ENCODE data around the gene ANKS1A.
A peak's percentile ranks its signal among the peaks of the same experiment; 100 is the strongest.

Gene ANKS1A

DNA sequence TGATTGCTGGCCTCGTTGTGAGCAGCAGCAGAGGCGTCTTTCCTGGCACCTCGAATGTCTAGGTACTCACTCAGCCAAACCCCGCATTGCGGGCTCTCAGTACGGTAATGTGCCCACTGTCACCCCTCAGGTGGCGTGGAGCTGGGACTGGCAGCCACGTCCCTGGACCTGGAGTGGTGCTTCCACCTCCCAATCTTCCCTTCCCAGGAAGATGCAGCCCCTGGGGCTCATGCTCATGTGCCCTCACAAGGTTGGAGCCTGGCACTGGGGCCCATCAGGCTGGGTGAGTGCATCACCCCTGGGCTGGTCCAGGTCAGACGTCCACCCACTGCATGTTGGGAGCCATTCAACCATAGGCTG lies 176.4 kb downstream of the ANKS1A start:
- no peak for DNase-seq

DNA sequence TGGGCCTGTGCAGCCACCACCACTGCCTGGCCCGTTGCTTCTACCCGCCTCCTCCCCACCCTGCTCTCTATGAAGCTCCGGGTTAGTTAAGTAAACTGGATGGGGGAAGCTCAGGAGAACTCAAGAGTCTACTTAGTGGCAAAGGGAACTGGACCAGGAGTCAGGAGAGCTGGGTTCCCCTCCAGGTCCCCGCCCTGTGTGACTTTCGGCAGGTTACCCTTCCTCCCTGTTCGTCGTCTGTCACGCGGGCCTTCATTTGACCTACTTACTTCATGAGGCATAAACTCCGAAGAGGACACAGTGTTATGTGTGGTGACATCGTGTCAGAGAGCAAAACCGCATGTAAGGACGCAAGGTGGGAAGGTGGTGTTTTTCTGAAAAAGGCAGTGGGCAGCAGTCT lies 176.8 kb downstream of the ANKS1A start:
- DNase-seq: no peak

DNA sequence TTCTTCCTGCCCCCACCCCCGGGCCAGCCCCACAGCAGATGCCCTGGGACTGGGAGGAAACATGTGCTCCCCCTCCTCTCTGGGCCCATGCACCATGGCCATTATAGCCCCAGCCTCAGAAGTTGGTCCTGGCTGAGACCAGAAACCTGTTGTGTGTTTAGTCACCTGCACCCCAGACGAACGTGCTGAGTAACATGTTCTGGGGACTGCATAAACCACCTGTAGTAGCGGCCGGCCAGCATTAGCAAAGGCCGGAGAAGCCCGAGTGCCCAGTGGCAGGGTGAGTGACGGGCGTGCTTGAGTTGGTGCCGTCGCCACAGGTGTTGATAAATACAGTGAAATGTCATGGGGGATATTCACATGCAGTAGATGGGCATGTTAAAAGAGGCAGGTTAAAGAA lies 178.2 kb downstream of the ANKS1A start:
- DNase-seq: no peak

DNA sequence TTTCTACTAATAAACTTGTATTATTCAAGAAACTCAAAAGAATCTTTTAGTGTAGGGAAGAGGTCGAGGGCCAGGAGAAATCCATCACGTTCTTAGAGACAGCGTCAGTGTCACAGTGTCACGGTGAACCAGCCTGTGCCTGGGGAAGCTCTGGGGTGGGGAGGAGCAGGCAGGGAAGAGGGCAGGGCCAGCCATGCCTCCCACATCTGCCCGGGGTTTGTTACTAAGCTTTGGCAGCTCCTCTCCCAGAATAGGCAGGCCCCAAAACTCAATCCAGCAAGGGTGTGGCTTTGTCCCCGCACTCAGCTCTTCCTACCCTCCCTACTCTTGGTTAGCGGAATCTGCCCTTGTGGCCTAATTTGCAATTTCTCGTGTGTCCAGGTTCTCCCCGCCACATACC lies 179.2 kb downstream of the ANKS1A start:
- DNase-seq: no peak

DNA sequence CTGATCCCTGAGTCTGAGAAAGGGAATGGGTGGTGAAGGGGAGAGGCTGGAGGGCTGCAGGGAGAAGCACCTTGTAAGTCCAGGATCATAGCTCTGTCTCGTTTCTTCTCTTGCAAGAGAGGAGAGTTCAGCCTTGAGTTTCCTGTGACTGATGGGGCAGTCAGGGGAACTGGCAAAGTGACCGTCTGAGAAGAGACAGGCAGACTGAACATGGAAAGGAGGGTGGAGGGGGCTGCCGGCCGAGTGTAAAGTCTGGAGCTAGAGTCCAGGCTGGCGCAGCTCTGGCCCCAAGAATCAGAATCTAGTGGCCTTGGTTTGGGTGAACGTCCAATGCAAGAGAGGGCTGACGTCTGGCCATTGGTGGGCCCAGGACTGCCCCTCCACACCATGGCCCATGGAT lies 179.6 kb downstream of the ANKS1A start:
- DNase-seq: no peak

DNA sequence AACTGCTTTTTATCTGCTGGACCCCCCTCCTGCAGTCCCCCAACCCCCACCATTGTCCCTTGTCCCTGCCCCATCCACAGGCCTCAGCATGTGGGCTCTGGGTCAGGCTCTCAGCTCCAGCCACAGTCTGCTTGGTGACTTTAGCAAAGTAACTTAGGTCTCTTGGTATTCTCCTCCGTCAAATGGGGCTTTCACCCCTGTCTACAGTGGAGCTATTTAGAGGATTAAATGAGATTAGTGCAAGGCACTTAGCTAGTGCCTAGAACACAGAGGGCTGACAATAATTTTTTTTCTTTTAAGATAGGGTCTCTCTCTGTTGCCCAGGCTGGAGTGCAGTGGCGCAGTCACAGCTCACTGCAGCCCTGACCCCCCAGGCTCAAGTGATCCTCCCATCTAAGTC lies 180.2 kb downstream of the ANKS1A start:
- DNase-seq: no peak

DNA sequence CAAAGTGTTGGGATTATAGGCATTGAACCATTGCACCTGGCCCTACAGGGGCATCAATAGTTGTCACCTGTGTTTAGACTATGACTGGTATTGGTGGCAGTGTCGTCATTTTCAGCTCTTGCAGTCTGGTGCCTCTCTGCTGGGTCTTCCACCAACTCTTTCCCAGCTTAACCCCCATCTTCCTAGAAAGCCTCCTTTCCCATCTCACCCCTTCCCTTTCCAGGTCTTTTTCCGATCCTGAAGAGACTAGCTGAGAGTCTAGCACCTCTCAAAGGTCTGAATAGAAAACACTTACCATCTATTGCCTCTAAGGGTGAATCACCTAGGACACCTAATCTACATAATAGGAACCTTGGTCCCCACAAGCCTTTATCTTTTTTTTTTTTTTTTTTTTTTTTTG lies 181.1 kb downstream of the ANKS1A start:
- DNase-seq: no peak

DNA sequence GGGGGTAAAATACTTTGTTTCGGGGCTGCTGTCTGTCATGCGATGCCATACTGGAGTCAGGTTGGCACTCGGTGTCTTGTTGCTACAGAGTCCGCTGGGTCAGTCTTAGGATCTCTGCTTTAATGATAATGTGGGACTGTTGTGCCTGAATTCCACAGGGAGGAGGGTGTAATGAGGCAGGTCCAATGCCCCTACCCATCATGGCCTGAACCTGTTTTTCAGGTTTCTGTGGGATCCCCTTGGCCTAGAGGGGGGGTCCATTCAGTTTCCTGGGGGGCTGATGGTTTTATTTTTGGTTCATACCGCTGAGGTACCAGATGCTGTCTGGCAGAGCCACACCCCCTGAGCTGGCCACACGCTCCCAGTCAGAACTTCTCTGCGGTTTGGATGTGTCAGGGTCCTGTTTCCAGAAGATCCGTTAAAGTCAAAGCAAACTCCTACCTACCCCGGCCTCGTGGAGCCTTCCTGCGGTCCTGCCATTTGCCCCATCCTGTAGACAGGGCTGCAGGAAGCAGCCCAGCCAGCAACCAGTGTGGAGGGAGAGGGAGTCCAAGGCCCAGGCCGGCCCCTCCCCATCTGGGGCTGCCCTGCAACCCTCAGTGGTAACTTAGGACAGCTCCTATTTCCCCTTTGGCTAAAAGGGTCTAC lies 182.4 kb downstream of the ANKS1A start:
- no peak for DNase-seq

DNA sequence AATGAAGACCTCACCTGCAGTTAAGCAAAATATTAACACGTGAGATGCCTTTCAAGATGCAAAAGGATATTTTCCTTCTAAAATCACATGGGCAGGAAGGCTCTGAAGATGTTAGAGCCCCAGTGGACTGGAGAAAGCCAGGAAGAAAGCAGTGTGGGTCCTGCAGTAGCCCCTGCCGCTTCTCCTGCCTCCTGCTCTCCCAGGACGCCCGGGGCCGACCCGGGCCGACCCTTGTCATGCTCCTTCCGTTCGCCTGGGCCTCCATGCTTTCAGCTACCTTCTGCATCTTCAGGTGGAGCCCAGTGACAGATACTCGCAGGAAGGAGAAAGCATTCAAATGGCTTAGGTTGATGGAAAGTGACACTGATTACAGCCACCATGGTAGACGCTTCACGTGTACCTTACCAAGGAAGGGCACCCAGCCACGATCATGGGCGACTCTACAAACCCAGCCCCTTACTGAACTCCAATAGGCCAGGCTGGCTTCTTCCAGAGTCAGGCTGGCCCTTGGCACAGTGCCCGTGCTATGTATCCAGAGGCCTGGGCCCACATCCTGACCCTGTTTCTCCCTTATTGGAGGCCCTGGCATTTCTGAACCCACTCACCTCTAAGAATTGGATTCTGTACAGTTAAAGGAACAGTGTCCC lies 183.1 kb downstream of the ANKS1A start:
- peak in 1 of 51 donors; percentile 22 for DNase-seq

DNA sequence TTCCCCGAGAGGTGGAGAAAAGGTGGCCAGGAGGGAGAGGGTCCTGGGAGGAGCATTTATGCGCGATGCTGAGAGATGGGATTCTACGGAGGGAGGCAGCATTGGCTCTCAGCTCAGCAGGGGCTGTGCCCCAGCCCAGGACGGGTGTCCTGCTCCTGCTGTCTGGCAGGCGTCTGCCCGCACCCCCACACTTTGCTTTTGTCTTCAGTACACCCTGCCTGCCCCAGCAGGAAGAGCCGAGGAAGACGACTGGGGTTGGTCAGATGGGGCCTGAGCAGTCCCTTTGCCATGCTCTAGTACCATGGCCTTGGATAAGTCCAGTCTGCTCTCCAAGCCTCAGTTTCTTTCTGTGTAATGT lies 183.6 kb downstream of the ANKS1A start:
- DNase-seq: no peak

DNA sequence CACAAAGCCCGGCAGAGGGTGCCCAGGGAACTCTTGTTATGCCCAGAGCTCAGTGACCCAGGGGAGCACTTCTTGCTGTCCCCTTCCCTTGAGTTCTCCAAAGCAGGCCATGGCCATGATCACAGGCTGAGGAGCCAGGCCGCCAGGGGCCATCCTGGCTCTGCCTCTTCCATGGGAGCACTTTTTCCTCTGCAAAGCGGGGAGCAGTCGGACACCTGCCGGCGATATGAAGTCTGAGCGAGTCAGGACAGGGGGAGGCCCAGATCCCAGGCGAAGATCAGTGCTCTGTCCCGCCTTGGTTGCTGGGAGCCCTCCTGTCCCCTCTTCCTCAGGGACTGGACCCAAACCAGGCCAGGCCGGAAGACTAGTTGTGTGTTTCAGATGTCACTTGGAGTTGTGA lies 184.2 kb downstream of the ANKS1A start:
- no peak for DNase-seq

DNA sequence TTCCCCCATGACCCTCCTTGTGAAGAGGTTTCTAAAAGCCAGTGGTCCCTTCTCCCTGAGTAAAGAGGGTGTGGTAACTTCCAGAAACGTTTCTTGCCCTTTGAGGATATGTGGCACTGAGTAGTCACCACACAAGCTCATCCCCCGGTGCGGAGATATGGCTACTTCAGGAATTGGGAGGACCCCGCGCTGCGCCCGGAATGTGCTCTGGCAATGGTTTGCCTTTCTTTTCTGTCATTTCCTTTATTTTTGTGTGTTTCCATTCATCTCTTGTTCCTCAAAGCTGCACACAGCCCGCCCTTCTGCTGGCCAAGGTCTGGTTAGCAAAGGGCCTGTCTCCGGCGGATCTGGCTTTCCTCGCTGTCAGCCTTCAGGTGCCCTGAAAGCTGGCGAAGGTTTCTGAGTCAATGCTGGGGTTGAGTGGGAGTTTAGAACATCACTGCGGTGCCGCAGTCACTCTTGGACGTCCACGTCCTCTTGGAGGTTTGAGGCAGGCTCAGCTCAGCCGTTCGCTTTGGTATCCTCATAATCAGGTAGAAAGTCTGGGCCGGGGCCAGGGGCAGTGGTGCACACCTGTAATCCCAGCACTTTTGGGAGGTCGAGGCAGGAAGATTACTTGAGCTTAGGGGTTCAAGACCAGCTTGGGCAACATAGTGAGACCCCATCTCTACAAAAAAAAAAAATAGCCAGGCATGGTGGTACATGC lies 184.9 kb downstream of the ANKS1A start:
- DNase-seq: no peak

DNA sequence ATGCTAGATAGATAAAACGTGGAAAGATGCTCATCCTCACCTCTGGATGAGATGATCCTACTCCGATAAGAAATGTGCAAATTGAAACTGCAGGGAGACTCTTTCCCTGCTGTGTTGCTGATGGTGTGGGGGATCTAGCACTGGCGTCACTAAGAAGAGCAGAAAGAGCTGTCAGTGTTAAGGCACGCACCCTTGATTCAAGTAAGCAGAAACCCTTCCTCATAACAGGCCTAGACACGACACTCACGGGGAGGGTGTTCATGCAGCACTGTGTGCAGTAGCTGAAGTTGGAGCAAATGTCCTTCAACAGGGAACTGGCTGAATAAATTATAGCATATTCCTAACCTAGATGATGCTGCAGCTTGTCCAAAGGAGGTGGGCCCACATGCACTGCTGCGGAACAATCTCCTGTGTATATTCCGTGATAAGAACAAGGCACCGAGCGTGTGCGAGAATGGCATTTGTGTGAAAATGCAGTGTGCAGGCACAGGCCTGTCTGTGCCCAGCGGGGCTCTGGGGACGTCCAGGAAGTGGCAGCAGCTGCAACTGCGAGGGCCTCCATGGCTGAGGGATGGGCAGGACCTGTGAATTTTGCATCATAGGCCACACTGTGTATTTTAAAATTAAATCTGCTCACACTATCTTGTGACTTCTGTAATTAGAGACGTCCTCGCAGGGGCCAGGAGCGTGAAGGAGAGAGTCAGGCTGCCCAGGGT lies 188.1 kb downstream of the ANKS1A start:
- DNase-seq: no peak

DNA sequence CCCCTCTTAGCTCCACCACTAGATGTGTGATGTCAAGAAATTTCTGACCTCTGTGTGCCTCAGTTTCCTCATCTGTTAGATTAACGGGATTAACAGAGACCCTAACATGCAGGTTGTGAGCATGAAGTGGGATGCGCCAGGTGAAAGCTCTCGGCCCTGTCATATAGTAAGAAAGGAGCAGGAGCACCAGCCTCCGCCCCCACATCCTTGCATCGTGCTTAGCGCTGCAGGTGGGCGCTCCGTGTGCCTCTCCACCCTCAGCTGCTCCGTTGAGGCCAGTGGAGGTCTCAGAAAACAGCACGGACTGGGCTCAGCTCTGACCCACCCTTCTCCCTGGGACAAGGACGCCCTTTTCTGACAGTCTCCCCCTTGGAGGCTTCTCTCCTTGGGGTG lies 188.7 kb downstream of the ANKS1A start:
- DNase-seq: no peak

DNA sequence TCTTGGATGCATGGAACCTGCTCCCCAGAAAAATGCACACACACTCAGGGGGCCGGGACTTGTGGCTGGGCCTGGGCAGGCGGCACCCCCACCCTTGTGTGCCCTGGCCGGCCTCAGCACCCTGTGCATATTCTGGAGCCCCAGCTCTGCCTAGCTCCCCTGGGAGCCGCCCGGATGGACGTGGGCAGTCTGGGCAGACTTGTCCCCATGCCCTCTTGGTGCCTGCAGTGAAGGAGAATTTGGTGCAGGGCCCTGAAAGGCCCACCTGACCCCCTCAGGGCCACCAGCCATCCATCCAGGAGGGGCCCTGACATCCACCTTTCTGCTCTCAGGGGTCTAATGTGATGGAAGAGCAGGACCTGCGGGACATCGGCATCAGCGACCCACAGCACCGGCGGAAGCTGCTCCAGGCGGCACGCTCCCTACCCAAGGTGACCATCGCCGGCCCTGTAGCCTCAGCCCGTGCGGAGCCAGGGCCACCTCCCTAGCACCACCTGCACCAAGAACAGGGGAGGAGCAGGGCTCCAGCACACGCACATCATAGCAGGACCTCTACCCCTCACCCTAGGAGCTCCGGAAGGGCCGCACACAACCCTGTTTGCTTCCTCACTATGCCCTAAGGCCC lies 189.3 kb downstream of the ANKS1A start:
- no peak for DNase-seq

DNA sequence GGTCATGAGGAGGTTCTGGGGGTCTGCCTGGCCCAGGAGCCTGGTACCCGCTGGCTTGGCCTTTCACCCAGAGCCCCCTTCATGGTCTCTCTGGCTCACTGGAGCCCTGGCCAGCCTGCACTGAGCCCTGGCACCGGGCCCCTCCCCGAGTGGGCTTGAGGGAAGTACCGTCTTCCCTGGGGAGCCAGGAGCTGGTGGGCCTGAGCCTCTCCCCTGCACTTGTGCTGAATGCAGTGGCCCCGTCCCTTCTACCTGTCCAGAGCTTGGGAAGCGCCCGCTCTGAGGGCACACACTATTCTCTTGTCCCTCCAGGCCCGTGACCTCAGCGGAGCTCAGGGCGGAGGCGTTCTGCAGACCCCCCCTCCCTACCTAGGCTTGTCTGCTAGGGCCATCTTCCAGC lies 189.8 kb downstream of the ANKS1A start:
- no peak for DNase-seq

DNA sequence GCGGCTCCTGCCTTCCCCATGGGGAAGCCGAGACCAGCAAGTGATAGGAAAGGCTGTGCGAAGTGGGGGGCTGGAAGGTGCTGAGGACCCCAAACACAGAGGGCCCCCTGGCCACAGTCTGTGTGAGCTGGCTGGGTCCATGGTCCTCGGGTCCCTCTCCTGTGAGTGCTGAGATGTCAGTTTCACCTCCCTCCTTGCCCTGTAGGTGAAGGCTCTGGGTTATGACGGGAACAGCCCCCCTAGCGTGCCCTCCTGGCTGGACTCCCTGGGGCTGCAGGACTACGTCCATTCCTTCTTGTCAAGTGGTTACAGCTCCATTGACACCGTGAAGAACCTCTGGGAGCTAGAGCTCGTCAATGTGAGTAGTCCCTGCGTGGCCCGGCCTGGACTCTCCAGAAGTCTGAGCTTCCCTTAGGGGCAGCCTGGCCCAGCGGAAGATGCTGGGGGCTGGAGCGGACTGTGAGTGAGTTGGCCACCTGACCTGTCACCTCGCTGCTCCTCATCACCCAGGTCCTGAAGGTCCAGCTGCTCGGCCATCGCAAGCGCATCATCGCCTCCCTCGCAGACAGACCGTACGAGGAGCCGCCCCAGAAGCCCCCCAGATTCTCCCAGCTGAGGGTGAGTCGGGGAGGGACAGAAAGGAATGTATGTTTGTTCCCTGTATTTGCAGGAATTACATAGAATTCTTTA lies 190.4 kb downstream of the ANKS1A start:
- DNase-seq: no peak

DNA sequence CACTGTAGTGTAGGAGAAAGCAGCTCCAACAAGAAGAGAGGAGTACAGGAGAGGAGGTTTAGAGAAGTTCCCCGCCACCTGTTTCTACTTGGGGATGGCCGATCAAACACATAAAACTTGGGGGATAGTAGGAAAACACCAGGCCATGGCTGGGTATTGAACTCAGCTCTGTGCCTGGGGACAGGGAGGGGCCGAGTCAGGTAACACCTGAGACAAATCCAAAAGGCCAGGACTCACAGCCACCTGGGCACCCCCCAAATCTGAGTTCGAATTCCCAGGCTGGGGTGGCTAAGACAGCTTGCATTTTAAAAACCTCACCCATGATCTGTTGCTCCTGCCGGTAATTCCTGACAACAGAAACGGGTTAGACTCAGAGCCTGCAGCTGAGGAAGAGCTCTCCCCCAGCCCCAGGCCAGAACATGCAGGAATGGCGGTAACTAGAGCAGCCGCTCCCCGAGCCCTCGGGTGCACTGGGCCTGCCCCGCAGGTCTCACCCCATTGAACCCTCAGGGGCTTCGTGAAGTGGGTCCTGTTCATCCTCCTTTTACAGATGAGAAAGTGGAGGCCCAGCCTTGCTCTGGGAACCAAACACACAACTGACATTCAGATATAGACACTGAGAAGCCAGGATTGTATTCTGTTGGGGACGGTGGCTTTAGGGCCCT lies 191.1 kb downstream of the ANKS1A start:
- DNase-seq: no peak

DNA sequence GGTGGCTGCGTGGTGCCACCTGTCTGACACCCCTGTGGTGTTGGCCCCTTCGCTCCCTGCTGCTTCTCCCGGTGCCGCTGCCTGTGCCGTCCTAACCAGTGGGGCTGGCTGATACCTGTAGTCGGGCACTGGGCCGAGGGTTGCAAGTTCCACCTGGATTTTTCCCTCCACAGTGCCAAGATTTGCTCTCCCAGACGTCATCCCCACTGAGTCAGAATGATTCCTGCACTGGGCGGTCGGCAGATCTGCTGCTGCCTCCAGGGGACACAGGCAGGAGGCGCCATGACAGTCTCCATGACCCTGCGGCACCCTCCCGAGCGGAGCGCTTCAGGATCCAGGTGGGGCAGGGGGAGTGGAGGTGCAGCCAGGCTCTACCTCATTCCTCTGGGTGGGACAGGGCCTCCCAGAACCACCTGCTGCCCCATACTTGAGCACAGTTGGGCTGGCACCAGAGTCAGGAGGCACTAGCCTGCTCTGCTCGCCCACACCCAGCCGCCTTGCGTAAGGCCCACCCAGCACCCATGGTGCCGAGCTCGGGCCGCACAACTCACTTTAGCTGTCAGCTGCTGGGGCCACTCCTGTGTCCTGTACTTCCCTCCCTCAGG lies 191.9 kb downstream of the ANKS1A start:
- no peak for DNase-seq

DNA sequence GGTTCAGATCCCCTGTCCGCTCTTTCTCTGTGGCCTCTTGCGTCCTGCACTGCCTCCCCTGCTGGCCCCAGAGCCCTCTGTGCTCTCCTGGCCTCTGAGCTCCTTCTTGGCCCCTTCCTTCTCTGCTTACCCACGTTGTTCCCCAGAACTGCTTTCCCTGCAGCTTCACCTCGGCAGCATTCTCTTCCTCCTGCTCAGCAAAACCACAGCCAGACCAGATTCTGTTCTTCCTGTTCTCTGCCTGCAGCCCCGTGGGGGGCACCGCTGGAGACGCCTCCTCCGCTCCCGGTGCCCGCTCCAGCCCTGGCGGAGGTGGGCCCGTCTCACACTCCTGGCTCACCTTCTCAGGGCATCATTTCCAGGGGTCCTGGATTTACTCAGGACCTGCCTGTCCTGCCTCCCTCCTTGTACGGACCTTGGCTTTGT lies 192.4 kb downstream of the ANKS1A start:
- DNase-seq: peak in 1 of 51 donors; percentile 19
